DOHH2 (cell line): ENCODE data around the gene DERL2.

Experiments used
- CTCF ChIP-seq: fragments of 200-600 bp; sonication (generic); IDR thresholded peaks from one replicate; pipeline ENCODE4 v1.5.1; 2014; ENCODE audit warnings: antibody characterized with exemption, mild to moderate bottlenecking, low read depth, low read length; ENCODE audit not compliant: poor library complexity, severe bottlenecking
- EZH2phosphoT487 ChIP-seq: fragments of 200-600 bp; sonication (generic); IDR thresholded peaks from 2 replicates; pipeline ENCODE4 v1.6.1; 2017; ENCODE audit warnings: borderline replicate concordance, mild to moderate bottlenecking, antibody characterized with exemption, low read length, moderate library complexity, mixed read lengths

- TF ChIP-seq EZH2phosphoT487 (no peak), CTCF (no peak)
Observed at GRCh38 chr17:5480962-5481361, 5.0 kb downstream of the DERL2 start.
